ENCODE measurements around the gene ARID4B.
"Not testable (repeated sequence)": the region's sequence is repeated elsewhere in the genome, so short reads cannot be mapped to it uniquely, and the experiment has no call there.

ARID4B gene

DNA sequence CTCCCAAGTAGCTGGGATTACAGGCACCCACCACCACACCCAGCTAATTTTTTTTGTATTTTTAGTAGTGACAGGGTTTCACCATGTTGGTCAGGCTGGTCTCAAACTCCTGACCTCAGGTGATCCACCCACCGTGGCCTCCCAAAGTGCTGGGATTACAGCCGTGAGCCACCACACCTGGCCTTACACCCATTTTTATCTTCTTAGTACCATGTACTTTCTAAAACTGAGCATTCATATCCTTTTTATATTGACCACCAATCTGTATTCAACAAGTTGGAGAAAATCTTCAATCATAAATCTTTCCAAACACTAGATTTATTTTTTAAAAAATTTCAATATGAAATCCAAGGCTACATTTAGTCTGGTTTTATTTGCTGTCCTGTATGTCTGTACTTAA, 113.0 kb downstream of the ARID4B start:
- DNase-seq: not testable (repeated sequence)

DNA sequence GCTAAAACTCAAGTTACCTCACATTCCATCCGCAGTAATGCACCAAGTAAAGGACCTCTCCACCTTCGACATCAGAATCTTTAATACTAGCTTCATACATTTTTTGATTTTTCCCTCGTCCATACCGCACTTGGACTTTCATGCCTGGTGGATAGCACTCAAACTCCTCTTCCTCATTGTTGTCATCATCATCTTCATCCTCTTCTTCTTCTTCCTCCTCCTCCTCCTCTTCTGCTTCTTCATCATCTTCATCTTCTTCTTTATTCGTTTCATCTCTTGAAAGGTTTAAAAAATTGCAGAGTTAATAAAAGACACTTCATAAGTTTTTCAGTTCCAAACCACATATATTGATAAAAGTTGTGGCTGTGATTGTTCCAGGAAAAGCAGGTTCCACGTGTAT, 114.2 kb downstream of the ARID4B start:
- DNase-seq: no peak

DNA sequence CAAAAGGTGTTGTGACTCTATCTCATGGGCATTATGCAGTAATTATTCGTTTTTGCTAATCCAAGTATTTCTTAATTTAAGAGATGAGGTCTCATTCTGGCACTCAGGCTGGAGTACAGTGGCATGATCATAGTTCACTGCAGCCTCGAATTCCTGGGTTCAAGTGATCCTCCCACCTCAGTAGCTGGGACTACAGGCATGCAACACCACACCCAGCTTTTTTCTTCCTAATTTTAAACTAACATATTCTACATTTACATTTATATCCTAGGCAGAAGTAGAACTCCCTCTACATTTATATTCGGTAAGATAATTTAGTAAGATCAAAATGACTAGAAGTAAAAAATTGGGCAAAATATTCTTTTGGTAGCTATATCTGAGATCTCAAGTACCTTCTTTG, 116.5 kb downstream of the ARID4B start:
- DNase-seq: no peak

DNA sequence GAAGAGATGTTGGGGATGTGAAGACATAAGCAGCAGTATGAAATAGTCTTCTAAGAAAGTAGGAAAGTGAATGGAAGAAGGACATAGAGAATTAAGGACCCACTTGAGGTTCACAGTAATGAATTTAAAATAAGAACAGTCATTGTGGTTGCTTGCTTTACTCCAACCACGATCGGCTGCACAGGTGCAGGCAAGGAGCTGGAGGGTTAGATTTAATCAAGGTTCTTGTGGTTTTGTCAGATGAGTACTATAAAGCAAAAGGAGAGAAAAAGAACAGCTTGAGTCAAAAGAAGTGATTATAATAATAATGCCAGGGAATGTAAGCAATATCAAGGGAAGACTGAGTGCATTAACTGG, 120.8 kb downstream of the ARID4B start:
- no peak for DNase-seq

DNA sequence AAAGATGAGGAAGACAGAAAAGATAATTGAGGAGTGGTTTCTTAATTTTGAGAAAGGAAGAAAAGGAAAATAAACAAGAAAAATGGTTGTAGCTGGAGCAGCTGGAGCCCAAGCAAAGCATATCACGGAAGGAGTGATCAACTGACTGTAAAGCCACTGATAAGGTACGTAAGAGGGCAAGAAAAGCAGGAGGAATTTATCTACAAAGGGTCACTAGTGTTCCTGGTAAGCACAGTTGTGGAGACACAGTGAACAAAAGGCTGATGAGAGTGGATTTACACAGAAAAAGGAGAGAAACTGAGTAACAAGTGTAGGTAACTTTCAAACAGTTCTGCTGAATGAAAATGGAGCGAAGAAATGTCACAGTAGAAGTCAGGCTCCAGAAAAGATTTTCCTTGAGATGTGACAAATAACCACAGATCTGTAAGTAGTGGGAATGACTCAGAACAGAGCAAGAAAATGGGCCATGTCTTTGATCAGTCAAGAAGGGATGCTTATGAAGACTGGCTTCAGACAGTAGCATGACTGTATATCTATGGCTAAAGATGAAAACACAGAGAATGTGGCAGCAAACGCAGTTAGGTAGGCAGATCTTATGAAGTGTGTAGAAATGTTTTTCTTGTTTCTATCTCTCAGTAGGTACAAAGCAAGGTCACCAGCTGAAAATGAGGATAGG, 121.3 kb downstream of the ARID4B start:
- no peak for DNase-seq

DNA sequence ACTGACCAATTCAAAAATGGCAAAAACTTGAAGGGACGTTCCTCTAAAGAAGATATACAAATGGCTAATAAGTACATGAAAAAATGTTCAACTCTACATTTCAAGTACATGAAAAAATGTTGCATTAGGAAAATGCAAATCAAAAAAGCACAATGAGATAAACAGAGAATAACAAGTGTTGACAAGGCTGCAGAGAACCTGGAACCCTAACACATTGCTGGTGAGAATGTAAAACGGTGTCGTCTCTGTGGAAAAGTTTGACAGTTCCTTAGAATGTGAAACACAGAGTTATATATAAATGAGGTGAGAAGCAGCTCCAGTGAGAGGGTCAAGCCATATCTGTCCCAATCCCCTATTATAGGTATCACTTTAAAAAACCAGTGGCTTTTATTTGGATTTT, 122.3 kb downstream of the ARID4B start:
- no peak for DNase-seq

DNA sequence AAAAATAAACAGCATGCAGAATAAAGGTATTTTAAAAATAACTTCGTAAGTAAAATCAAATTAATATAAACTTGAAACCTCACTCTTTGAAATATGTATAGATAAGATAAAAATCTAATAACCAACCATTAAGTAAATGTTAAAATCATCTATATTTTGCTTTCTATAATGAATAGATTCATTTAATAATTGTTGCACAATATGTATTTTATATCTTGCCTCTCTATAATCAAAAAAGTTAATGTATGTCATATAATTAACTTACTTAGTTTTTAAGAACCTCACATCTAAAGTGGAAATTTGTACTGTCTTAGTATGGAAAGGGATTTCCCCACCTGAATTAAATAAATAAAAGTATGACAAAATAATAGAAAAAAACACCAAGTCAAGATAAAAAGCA, 124.6 kb downstream of the ARID4B start:
- no peak for DNase-seq

DNA sequence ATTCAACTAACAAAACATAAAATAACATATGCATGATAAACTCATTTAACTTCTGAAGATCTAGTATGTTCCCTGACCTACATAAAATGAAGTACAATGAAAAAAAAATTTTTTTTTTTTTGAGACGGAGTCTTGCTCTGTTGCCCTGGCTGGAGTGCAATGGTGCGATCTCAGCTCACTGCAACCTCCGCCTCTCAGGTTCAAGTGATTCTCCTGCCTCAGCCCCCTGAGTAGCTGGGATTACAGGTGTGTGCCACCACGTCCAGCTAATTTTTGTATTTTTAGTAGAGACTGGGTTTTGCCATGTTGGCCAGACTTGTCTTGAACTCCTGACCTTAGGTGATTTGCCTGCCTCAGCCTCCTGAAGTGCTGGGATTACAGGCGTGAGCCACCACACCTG, 125.5 kb downstream of the ARID4B start:
- not testable (repeated sequence) for DNase-seq

DNA sequence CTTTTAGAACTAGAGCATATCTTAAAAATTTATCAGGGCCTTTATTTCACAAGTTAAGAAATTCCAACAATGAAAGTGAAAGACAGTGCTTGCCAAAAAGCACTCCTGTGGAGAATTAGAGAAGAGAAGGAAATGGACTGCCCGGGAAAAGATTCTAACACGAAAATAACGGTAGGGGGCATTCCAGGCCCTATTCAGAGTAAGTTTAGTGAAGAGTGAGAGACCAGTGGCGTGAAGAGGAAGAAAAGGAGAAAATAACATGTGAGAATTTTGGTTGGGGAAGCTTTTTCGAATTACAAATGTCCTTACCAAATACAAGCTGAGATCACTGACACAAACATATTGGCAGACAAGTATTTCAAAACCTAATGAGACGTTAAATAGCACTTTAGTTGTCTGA, 128.5 kb downstream of the ARID4B start:
- no peak for DNase-seq

DNA sequence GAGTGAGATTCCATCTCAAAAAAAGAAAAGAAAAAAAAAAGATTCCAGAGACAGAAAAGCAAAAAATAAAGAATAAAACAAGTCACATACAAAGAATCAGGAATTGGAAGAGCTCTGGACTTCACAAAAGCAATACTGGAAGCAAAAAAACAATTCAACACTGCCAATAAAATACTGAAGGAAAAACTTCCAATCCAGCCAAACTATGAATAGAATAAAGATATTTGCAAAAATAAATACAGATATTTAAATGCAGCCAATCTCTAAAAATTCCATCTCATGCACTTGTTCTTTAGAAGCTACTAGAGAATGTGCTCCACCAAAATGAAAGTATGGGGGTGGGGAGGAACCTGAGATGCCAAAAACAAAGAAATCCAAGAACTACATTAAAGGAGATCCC, 137.5 kb downstream of the ARID4B start:
- DNase-seq: no peak

DNA sequence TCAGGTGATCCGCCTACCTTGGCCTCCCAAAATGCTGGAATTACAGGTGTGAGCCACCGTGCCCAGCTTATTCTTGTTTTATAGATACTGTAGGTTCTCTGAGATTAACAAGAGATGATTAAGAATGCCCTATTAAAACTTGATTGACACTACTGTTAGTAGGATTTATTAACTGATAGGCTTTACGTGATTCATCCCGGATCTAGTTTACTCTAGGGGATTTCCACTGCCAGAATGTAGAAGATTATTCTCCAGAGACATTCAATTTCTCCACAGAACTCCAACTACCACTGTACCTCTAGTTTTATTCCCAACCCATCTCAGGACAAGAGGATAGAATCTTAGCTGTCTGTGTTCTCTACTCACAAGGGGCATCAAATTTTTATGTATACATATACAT, 140.7 kb downstream of the ARID4B start:
- DNase-seq: no peak

DNA sequence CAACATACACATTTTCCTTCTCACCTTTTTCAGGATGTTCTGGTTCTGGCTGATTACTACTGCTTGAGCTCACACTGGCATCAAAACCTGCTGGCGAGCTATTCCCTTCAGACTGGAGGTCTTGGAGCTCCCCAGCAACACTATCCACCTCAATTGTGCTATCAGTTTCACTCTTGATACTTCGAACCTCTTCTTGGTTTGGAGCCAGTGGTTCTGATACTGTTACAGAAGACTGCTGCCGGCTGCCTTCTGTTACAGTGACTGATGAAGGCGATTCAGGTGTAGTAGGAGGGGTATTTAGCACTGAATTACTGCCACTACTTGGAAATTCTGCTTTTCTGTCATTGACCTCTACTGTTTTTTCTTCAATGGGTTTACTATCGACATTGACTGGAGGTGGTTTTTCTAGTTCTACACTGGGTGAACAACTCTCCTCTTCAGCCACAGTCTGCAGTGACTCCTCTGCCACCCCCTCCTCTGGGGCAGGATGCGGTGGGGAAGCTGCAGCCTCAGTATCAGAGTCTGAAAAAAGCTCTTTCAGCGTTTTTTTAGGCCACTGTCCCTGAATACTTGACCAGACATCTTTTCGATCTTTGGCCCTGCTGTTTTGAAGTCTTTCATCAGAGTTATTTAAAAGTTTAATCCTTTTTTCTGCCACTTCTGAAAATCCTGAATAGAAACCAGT, 146.3 kb downstream of the ARID4B start:
- DNase-seq: no peak

DNA sequence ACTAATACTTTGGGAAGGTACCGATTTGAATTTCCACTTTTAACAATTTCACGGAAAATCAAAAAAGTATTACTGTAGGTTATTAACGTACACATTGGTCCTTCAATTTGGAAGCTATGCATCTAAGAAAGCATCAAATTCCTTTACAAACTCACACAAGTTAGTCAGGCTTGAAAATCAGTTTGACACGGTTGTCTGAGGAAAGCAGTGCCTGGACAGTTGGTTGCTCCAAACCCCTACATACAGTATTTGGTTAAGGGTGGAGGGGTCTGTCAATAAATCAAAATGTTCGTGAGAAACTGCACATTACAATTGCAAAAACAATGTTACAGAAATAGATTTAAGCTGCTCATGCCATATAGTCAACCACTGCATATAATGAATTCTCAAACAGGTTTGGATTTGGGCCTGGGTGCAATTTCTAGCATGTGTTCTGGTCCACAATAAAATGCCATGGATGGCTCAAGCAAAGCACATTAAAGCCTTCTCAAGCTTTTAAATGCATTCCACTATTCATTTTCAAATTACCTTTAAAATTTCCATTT, 147.0 kb downstream of the ARID4B start:
- DNase-seq: no peak

DNA sequence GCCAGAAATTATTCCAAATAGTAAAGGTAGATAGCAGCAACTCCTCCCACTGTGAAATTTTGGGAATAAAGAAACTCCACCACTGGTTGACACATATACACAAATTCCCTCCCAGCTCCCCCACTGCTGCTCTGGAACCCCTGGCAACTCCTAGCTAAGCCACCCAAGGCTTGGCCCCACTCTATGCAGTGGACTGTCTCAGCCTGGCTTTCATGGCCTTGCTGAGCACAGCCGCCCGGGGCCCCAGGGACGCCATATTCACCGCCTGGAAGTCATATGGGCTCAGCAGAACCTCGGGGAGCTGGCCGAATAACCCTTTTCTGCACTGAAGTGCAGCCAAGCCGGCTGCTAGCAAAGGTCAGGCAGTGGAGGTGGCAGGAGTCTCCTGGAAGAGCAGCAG, 151.5 kb downstream of the ARID4B start:
- DNase-seq: no peak

DNA sequence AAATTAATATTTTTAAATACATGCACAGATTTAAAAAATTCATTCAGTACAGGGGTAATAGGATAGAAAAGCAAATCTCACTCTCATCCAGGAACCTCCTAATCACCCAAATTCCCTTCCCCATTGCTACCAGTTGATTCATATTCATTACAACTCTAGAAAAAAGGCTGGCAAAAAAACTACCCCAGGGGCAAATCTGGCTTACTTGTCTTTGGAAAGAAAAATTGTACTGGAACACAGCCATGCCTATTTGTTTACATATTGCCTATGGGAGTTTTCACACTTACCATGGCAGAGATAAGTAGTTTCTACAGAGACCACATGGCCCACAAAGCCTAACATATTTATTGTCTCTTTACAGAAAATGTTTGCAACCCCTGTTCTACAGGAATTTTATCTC, 158.0 kb downstream of the ARID4B start:
- DNase-seq: no peak

DNA sequence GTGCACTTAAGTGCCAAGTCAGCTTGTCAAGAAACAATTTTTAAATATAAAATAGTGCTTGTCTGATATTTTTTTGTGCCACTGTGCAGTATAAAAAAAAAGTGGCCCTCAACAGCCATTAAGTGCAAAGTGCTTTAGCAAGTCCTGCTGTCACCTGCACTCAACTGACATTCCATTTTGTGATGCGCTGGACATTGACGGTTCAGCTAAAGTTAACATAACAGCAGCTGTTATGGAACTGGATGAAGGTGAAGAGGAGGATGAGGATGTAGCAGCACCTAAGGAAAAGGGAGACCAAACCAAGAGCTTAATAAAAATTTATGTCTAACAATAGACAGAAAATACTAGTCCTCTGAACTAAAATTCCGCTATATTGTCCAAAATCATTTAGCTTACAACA, 159.6 kb downstream of the ARID4B start:
- no peak for DNase-seq

DNA sequence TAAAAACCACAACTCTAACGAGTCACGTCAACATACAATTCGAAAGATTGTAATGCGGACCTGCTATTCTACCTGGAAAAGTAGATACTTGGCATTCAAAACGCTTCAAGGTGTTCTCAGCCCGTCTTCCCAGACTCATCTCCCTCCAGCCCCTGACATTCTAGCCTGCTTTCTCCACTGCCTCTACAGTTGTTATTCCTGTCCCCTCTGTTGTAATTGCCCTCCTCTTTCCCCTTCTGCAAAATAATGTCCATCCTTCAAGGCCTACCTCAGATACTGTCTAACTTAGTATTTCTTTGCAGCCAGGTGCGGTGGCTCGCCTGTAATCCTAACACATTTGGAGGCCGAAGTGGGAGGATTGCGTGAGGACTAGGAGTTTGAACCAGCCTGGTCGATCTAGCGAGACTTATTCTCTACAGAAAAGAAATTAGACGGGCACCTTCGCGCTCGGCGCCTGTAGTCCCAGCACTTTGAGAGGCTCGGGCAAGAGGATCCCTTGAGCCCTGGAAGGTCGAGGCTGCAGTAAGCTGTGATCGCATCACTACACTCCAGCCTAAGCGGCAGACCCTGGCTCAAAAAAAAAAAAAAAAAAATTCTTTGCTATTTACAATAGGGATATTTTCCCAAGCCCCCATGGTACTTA, 166.2 kb downstream of the ARID4B start:
- DNase-seq: no peak

DNA sequence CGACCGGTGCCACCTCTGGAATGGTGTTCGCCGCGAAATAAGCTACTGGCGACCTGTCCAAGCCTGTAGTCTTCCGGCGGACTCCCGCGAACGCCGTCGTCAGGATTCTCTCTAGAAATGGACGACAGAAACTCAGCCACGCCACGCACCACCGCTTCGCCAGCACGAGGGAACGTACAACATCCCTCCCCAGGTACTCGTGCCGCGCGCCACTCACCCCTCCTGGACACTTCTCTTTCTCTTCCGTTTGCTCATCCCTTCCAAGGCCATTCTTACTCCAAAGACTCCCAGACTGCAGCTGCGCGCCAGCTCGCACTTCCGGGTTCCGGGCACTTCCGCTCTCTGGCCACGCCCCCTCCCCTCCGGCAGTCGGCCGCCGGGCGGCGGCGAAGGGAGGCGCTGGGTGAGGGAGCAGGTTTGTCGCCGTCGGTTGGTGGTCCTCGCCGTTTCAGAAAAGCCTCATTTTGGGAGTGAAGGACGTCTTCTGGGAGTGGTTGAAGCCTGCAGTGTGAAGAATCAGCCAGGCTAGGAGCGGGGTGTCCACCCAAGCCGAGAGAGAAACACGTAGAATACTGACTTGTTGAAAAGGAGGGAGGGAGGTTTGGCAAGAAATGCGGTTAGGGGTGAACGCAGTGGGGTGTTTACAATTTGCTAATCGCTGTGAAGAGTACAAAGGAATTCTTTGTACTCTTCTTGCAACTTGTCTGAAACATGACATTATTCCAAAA, 166.9 kb downstream of the ARID4B start, which contains the start of gene RBM34:
Gene RBM34 (minus strand): TSS at position 294 of the 728 bp plus-strand sequence. CDS start 24 bp downstream, at position 270.
- peak; percentile 65 for DNase-seq

DNA sequence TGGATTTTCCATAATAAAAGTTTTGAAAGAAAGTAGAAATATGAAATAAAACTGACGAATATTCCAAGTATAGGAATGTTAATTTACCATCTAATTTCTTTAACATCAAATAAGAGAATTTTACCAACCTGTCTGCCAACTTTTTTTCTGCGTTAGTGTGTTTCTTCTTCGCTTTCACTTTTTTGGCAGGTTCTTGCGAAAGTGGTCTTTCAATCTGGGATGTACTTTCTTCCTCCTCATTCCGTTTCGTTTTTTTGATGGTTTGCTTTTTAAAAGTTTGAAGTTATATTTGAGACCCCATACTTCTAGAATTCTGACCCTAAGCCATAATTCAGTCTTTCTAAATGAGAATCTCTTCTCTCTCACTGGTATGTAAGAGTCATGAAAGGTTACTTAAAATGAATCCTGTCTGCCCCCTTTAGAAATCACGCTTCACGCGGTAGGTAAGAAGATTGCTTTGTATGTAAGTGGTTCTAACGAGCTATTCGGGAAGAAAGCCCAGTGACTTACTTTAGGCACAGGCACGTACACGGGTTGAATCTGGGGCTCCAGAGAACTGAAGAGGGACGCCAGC, 167.5 kb downstream of the ARID4B start:
- DNase-seq: peak; percentile 42

DNA sequence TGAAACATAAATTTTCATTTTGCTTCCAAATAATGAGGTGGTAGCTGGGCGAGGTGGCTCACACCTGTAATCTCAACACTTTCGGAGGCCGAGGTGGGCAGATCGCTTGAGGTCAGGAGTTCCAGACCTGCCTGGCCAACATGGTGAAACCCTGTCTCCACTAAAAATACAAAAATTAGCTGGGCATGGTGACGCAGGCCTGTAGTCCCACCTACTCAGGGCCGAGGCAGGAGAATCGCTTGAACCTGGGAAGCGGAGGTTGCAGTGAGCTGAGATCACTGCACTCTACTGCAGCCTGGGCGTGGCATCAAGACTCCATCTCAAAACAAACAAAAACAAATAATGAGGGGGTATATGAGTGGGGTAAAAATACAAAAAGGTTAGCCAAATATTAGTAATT, 168.0 kb downstream of the ARID4B start:
- not testable (repeated sequence) for DNase-seq

DNA sequence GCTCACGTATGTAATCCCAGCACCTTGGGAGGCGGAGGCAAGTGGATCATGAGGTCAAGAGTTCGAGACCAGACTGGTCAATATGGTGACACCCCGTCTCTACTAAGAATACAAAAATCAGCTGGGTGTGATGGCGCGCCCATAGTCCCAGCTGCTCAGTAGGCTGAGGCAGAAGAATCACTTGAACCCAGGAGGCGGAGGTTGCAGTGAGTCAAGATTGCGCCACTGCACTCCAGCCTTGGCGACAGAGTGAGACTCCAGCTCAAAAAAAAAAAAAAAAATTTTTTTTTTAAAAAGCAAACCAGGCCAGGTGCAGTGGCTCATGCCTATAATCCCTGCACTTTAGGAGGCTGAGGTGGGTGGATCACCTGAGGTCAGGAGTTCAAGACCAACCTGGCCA, 168.7 kb downstream of the ARID4B start:
- not testable (repeated sequence) for DNase-seq

DNA sequence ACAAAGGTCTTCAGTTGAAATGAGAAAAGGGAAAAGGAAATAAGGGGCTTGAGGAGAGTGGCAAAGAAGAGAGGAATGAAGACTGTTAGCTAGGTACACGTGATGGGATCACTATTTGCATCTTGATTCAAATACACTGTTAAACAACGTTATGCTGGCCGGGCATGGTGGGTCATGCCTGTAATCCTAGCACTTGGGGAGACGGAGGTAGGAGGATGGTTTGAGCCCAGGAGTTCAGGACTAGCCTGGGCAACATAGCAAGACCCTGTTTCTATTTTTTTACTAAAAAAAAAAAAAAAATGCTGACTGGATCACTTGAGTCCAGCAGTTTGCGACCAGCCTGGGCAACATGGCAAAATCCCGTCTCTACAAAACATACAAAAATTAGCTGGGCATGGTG, 169.3 kb downstream of the ARID4B start:
- DNase-seq: no peak

DNA sequence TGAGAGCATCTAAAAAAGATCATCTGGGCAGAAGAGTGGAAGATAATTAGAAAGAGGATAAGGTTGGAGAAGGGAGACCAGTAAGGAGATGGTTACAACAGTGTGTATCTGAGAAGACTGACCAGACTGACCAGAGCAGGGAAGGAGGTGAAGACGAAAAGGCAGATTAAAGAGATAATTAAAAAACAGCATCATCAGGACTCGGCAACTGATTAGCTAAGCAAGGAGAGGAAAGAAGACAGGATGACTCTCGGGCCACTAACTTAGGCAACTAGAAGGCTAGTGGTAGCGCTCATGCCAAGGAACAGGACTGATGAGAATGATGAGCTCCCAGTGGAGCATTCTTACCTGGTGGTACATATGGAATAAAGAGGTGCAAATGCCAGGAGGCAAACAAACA, 170.8 kb downstream of the ARID4B start:
- DNase-seq: no peak

All from SIG-M5 (cell line).